Measurements from ENCODE around the gene CCDC159.

CCDC159 gene

GRCh38 chr19:11367528-11367927, 21.2 kb downstream of the CCDC159 start:
- H3K4me3 ChIP-seq (ENCODE audit: control insufficient read depth, low read depth, low read length), result no peak overlapping the region
- no peak for TF ChIP-seq CTCF (IDR thresholded peaks at IDR 0.05; ENCODE audit: control insufficient read depth, insufficient read depth, low read depth, low read length, missing control alignments)
- DNase-seq (ENCODE audit: low read depth), result no peak

GRCh38 chr19:11370744-11371143, 24.4 kb downstream of the CCDC159 start:
- no peak for TF ChIP-seq CTCF (IDR thresholded peaks at IDR 0.05; ENCODE audit: control insufficient read depth, insufficient read depth, low read depth, low read length, missing control alignments)
- no peak overlapping the region for H3K4me3 ChIP-seq (ENCODE audit: control insufficient read depth, low read depth, low read length)
- no peak for DNase-seq (ENCODE audit: low read depth)

GRCh38 chr19:11373166-11373884, 27.0 kb downstream of the CCDC159 start:
- no peak overlapping the region for H3K4me3 ChIP-seq (ENCODE audit: control insufficient read depth, low read depth, low read length)
- TF ChIP-seq CTCF (IDR thresholded peaks at IDR 0.05; ENCODE audit: control insufficient read depth, insufficient read depth, low read depth, low read length, missing control alignments), result no peak
- DNase-seq (ENCODE audit: low read depth), result no peak

- TF ChIP-seq CTCF (IDR thresholded peaks at IDR 0.05; ENCODE audit: control insufficient read depth, insufficient read depth, low read depth, low read length, missing control alignments), result no peak
- no peak for DNase-seq (ENCODE audit: low read depth)
- peak overlapping the region; percentile 61 for H3K4me3 ChIP-seq (ENCODE audit: control insufficient read depth, low read depth, low read length)
Measured at GRCh38 chr19:11373885-11374432, 27.6 kb downstream of the CCDC159 start.

GRCh38 chr19:11374433-11375142, 28.3 kb downstream of the CCDC159 start, which contains the start of gene SWSAP1:
Gene SWSAP1 (plus strand): TSS chr19:11374666. CDS start chr19:11374681, 15 bp downstream.
- DNase-seq (ENCODE audit: low read depth), result peak; percentile 99
- peak within 1 kb of the TSS; percentile 61 for H3K4me3 ChIP-seq (ENCODE audit: control insufficient read depth, low read depth, low read length)
- TF ChIP-seq CTCF (IDR thresholded peaks at IDR 0.05; ENCODE audit: control insufficient read depth, insufficient read depth, low read depth, low read length, missing control alignments), result no peak

GRCh38 chr19:11375143-11375948, 29.0 kb downstream of the CCDC159 start:
- DNase-seq (ENCODE audit: low read depth), result no peak
- TF ChIP-seq CTCF (IDR thresholded peaks at IDR 0.05; ENCODE audit: control insufficient read depth, insufficient read depth, low read depth, low read length, missing control alignments), result no peak

More at GRCh38 chr19:11375143-11375948, 29.0 kb downstream of the CCDC159 start:
- H3K4me3 ChIP-seq (ENCODE audit: control insufficient read depth, low read depth, low read length), result peak overlapping the region; percentile 38
